ENCODE results near the gene SASH1.
"Not testable (repeated sequence)": the region's sequence is repeated elsewhere in the genome, so short reads cannot be mapped to it uniquely, and the experiment has no call there.

SASH1 gene

DNA sequence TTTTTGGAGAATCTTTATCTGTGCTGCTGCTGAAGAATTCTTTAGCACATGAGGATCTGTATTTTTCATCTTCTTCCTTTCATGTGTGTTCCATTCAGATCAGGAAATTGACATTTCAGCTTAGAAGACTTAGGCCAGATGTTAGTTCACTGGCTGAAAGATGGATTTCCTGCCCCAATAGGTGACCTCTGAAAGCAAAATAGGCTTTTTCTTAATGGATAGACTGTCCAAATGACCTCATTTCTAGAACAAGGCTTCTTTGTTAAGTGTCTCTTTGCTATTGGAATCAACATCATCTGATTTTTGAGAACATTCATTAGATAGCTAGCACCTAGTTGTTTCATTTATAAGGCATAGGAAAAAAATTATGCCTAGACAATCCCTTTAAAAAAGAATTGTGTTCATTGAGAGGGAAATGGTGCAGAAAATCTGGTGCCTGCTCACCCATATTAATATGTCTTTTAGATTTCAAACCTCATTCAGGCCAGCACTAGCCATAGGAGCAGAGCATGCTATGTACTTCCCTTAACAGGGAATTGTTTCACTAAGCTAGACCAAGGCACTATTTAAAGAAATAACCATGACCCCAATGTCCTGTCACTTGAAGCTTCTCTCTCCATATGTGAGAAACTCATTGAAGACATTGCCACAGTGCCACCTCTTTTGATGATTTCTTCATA lies 13.6 kb upstream of the SASH1 start:
- DNase-seq (ENCODE audit: low read depth in 3 of 3) = no peak

DNA sequence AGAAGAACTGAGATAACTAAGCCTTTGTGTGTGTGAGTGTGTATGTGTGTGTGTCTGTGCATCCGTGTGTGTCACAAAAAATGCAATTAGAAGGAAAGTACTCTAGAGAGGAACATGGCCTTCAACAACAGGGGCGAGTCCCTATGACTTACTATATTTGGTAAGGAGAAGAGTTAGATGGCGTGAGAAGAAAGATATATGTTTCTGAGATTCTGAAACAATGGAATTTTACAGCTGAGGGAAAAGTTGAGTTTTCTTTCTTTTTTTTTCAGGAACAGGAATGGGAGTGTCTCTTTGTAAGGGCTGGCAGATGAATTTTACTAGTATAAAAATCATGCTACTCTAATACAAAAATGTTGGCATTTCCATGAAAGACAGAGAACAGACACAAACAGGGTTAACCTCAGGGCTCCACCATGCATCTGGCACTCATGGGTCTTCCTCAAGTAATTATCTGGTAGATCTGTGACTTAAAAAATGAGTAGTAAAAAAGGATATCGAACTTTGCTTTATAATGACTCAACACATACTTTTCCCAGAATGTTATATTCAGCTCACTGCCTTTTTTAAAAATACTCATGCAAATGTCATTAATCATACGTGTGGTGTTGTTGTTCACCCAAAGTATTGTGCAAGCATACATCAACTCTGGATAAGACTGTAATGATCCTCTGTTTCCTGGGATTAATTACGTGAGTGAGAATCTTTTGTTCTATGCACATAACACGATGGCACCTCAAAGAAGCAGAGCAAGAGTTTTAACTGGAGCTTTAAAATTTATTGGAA lies 12.8 kb upstream of the SASH1 start:
- DNase-seq (ENCODE audit: low read depth in 3 of 3) = no peak

DNA sequence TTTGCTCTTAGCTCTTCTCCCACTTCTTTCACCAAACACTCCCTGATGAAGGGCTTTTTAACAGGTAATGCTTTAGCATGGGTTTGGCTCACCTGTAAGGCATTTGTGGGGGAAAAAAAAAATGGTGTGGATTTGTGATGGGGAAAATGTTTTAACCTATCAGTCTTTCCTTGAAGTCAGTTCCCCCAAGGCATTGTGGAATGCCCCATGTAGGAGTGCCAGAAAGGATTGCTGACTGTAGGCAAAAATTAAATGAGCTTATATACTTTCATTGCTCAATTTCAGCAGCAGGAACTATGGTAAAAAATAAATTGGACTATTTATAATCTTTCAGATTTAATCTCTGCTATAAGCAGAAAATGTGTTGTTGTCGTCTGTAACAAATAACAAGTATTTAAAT lies 10.6 kb upstream of the SASH1 start:
- DNase-seq (ENCODE audit: low read depth in 3 of 3) = no peak

DNA sequence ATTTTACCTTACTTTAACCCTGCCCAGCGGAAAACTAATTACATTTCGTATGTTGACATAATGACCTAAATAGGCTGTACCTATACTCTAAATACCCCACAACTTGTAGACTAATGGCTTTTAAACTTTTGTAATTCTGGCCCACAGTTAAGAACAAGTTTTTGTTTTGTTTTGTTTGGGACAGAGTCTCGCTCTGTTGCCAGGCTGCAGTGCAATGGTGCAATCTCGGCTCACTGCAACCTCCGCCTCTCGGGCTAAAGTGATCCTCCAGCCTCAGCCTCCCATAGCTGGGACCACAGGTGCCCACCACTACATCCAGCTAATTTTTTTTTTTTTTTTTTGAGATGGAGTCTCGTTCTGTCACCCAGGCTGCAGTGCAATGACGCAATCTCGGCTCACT lies 5.7 kb upstream of the SASH1 start:
- no peak for DNase-seq (ENCODE audit: low read depth in 3 of 3)

DNA sequence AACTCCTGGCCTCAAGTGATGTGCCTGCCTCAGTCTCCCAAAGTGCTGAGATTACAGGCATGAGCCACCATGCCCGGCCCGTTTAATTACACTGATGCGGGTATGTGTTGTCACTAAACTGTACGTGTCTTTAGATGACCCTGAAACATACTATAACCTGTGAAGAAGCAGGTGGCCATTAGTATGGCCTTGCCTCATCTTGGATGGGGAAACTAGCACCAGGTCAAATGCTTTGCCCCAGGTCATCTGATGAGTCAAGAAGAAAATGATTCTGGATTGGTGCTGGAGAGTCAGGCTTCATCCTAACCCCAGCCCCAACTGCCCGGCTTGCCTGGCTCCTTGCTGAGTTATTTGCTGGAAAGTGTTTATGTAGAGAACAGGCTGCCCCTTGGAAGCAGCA lies 2.9 kb upstream of the SASH1 start:
- no peak for DNase-seq (ENCODE audit: low read depth in 3 of 3)

DNA sequence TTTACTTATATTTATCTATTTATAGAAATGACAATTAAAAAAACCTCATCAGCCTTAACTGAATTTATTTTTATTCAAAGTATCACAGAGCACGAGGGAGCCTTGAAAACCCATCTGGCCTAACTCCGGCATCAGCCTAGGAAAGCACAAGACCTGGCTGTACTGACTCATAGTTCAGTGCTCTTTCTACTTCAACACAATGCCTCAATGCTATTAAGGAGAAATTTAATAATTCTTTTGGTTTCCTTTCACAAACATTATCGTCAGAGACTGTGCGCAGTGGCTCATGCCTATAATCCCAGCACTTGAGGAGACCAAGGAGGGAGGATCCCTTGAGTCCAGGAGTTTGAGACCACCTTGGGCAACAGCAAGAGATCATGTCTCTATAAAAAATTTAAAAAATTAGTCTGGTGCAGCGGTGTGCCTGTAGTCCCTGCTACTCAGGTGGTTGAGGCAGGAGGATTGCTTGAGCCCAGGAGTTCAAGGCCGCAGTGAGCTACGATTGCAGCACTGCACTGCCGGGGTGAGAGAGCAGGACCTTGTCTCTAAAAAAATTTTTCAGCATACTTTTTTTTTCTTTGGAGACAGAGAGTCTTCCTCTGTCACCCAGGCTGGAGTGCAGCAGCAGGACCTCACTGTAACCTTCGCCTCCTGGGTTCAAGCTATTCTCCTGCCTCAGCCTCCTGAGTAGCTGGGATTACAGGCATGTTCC lies 1.9 kb upstream of the SASH1 start:
- DNase-seq (ENCODE audit: low read depth in 3 of 3) = no peak

DNA sequence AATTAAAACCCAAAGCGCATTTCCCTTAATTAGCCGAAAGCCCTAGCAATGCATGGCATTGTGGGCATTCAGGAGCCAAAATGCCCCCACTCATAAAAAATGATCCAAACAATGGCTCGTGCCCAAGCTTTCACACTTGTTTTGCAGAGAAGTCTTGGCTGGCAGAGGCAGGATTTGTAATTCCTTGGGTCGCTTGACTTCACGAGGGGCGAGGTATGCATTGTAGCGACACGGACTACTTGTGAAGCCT lies 613 bp upstream of the SASH1 start:
- DNase-seq (ENCODE audit: low read depth in 3 of 3) = no peak

DNA sequence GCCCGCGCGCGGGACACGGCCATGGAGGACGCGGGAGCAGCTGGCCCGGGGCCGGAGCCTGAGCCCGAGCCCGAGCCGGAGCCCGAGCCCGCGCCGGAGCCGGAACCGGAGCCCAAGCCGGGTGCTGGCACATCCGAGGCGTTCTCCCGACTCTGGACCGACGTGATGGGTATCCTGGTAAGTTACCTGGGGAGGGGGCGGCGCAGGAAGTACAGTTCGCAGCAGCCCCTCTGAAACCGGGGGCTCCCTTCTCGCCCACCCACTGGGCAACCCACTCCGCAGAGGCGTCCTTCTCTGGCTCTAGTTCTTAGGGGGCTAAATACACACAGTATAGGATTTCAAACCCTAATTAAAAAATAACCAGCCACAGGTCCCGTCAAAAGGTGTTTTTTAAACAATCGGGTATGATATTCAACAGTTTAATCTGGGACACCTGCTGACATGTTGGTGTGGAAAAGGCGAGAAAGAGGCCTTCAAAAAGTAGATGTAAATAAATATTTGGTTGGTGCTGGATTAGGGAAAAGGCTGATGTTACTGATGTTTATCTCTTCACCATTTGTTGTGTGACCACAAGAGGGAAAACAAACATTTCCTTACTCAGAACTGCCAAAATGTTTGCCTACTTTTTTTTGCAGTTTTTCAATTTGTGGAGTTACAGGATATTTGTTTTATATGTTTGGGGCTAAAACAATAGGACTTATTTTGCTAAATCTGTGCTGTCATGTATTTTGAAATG lies 577 bp downstream of the SASH1 start:
- DNase-seq (ENCODE audit: low read depth in 3 of 3) = no peak

DNA sequence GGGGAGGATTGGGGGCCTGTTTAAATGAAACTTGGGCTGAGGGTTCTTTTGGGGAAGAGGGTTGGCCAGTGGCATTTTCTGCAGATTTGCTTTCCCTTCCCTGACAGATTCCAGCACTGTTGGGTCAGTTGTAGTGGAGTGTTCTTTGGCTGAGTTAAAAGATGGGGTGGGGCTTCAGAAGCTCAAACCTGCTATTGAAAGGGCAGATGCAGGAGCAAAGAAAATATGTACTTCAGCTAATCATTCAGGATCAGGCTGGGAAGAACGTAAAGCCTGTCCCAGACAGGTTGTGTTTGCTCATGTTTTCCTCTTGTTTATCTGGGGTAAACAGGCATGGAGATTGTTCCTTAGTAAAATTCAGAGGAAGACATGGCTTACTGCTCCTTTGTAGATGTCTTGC lies 2.5 kb downstream of the SASH1 start:
- no peak for DNase-seq (ENCODE audit: low read depth in 3 of 3)

DNA sequence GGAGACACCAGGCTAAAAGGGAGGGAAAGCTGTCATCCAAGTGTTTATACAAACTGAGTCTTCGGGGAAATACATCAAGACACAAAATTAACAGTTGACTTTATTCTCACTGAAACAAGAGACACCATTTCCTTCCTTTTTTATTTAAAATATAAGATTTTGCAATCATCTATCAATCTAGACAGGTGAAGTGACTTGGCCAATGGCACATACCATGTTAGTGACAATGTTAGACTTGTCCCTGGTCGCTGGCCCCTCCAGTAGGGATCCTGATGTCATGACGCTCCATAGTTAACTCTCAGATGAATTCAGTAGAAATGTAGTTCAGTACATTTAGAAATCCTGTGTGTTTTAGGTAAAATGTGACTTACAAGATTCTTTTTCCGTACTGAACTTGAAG lies 2.9 kb downstream of the SASH1 start:
- no peak for DNase-seq (ENCODE audit: low read depth in 3 of 3)

DNA sequence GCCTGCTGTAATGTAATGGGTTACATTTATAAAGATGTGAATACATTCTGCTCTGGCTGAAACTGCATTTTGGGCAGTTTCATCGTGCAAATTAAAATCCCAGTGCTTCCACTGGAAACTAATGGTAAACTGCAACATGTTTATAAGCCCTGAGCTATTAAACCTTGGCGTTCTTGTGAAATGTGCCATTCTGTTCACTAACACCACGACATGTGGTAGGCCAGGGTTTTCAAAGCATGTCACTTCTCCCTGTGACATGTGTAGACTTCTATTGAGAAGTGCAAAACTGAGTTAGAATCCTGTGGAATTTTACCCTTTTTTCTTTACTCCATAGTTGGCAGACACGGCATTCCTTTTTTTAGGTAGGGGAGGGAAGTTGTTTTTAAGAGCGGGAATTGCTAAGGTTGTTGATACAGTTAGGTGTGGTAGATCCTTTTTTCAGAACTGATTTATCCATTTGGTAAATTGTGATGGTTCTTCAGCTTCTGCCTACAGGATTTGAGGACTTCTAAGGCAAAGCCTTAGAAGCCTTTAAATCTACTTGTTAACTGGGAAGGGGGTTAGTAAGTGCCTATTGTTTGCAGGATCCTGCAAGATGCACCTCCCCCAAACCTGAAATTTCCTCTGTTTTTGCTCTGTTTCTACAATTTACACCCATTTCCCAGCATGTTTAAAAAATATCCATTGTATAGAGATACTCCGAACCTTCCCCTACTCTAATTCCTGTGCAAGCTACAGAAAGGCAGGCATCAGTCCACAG lies 4.2 kb downstream of the SASH1 start:
- DNase-seq (ENCODE audit: low read depth in 3 of 3) = no peak

DNA sequence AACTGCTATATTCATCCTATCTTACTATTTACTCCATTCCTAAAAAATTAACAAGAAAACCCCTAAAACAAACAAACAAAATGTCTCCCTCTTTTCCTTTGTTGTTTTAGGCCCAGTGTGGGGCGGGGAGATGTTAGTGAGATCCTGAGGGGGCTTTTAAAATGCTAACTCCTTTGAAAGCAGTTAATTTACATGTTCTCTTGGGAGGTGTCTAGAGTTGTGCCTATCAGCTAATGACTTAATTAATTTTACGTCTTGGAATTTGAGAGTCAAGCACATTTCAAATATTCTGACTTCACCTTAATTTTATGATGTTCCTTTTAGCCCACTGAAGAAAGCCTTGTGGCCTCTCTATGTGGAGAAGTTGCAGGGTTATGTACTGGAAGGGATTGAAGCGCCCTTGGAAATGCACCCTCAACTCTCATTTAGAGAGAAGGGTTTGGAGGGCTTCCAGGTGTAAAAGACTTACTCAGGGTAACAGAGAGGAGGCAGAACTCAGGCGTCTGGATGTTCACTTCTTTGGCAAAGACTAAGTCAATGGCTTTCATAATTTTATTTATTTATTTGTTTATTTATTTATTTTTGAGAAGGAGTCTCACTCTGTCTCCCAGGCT lies 4.9 kb downstream of the SASH1 start:
- no peak for DNase-seq (ENCODE audit: low read depth in 3 of 3)

DNA sequence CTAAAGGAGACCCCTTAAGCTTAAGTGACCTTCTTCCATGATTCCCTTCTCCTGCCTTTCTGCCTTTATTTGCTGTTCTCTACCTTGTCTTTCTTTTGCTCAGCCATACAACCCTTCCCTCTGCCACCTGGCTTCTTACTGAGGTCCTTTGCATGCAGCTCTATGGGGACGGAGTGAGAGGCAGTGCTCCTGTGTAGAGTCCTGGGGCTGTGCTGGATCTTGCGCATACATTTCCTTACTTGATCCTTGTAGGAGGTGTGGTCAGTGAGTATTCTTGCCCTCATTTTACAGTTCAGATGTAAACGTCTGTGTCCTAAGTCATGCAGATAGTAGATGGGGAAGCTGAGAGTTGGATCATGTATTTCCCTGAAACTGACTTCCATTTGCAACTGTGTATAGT lies 5.7 kb downstream of the SASH1 start:
- DNase-seq (ENCODE audit: low read depth in 3 of 3) = no peak

DNA sequence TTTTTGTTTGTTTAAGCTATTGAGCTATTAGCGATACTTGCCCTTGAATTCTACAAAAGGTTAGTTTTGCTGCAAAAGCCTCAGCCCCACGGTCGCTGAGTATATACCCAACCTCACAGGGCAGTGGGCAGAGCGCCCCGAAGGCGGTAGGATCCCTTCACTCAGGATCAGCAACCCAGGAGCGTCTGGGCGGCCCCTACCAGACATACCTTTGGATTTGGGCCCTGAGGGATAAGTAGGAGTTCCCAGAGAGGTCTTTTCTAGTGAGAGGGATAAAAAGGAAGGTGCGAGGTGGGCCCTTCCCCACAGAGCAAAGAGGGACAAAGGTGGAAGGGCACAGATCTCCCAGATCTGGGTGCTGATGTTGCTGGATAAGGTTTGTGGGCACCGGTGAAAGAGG lies 6.1 kb downstream of the SASH1 start:
- no peak for DNase-seq (ENCODE audit: low read depth in 3 of 3)

DNA sequence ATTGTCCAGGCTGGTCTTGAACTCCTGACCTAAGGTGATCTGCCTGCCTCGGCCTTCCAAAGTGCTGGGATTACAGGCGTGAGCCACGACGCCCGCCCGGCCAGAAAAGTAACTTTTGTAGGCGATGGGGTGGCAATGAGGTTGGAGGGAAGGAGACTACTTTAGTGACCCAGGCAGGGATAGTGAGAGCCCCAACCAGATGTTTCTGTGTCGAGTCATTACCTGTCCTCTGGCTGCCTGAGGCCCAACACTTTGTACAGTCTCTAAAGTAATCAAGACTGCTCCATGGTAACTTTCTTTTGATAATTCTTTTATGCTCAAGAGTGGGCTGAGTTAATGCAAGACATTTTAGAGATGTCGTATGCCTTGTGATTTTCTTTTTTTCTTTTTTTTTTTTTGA lies 6.8 kb downstream of the SASH1 start:
- DNase-seq (ENCODE audit: low read depth in 3 of 3) = no peak

DNA sequence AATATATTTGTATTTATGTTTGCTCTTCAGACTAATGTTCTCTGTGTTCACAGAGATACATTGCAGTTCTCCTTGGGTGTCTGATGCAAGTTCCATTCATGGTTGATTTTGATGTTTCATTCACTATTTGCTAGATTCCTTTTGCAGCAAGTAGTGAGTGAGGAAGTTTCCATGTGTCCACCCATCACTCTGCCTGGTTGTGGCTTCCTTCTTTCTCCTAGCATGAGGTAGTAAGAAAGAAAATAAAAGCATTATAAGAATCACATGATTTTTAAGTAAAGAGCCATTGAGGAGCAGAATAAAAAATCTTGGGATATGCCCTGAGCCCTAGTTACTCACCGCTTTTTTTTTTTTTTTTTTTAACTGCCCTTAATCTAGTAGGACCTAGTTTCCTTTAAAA lies 8.7 kb downstream of the SASH1 start:
- no peak for DNase-seq (ENCODE audit: low read depth in 3 of 3)

DNA sequence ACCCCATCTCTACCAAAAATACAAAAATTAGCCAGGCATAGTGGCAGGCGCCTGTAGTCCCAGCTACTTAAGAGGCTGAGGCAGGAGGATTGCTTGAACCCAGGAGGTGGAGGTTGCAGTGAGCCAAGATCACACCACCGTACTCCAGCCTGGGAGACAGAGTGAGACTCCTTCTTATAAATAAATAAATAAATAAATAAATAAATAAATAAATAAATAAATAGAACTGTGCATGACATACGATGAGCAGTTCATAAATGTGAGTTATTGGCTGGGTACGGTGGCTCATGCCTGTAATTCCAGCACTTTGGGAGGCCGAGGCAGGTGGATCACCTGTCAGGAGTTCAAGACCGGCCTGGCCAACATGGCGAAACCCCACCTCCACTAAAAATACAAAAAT lies 9.8 kb downstream of the SASH1 start:
- DNase-seq (ENCODE audit: low read depth in 3 of 3) = not testable (repeated sequence)

DNA sequence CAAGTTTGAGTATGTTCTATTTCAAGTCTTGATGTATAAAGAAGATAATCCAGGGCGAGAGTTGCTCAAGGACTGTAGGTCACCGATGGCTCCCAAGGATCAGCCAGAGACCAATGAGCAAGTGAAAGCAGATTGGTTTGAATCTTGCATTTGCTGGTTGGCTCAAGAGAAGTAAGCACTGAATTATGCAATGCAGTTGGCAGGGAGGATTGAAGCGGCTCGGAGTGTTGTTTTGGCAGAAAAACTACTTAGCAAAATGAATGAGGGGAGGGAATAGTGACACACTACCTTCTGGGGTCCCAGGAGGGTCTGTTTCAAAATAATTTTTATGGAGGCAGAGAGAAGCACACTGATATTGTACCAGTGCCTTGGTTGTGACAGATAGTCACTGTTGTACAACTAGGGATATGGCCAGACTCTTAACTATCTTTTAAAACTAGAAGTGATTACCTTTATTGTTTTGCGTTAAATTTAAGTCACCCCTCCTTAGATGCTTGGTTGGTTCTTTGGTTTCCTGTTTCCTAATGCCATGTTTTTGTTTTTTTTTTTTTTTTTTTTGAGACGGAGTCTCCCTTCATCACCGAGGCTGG lies 15.7 kb downstream of the SASH1 start:
- no peak for DNase-seq (ENCODE audit: low read depth in 3 of 3)

DNA sequence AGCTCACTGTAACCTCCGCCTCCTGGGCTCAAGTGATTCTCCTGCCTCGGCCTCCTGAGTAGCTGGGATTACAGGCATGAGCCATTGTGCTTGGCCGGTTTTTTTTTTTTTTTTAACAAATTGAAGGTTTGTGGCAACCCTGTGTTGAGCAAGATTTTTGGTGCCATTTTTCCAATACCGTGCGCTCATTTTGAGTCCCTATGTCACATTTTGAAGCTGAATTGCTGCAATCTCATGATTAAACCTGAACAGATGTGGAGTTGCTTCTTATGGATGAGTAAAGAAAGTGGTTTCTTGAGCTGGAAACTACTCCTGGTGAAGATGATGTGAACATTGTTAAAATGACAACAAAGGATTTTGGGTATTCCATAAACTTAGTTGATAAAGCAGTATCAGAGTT lies 16.6 kb downstream of the SASH1 start:
- DNase-seq (ENCODE audit: low read depth in 3 of 3) = no peak

DNA sequence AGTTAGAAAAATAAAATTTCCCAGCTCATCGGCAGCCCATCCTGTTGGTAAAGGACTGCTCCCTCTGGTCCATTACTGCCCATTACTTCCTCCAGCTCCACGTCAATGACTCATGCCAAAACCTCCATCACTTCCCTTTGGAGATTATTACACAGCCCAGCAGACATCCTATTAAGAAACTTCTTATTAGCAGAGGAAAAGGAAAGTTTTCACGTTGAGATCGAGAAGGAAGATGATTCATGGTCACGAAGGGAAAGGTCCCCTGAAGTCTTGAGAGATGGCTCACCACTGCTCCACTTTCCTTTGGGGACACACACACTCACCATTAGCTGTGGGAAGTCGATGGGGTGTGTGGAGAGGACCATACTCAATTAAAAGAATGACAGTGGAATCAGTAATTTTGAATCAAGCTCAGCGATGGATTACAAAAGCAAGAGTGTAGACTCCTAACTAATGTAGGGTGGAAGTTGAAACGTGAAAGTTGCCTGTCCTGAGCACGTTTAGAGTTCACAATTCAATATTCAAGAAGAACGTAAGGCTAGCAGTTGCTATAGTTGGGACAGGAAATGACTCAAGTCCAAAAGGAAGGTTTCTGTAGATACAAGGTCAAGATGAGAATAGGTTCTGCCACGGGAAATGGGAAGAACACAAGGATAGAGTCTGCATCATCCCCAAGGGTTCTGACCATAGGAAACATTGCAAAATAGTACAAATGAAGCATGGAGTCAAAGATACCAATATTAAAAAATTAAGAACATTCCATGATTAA lies 21.6 kb downstream of the SASH1 start:
- DNase-seq (ENCODE audit: low read depth in 3 of 3) = no peak
